ENCODE measurements around the gene PCSK2. TPM values are rescaled to one million over a fixed set of nuclear protein-coding genes. Genes with fewer than 3 reads are reported as not detected.

The PCSK2 gene
- total RNA-seq, 4 donors from 2014 or later = 0.64 to 4.1 (median 1.4) TPM; not detected in 1

DNA sequence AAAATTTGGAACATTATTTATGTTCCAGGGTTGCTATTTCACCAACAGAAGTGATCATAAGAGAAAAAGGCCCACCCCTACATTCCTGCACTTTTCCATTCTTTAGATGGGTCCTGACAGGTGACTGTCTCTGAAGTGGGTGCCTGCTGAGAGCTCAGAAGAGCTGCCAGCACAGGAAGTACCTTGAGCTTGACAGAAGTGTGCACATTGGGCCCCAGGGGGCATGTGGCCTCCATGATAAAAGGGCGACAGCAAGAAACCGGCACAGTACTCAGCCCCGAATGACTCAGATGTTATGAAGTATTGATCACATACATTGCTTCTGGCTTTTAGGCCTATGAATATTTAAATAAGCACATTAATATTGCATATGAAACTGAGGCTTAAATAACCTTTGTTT lies 150.4 kb downstream of the PCSK2 start:
- WGBS, 2 donors (ENCODE audit: low coverage in 1 of 2) = 78% methylated on average over 3 of the region's 3 CpGs; no CpG with 5 or more reads in 1 of the 2 donors
- no peak overlapping the region for H3K27ac ChIP-seq
- in situ Hi-C loops (cut with MboI; ENCODE audit: low pct_ligation_motif_present in 1 of 4, low pct_unique_long_range_greater_than_20kb in 1 of 4, low sequenced_read_pairs in 3 of 4) = no loop called here
- H3K4me1 ChIP-seq = no peaks in the 10 kb centered on the region
- no peaks in the 10 kb centered on the region for H3K9me3 ChIP-seq
- H3K27me3 ChIP-seq = no peaks in the 10 kb centered on the region
- TF ChIP-seq POLR2AphosphoS5 (IDR thresholded peaks at IDR 0.05) (no peak), EP300 (IDR thresholded peaks at IDR 0.05; ENCODE audit: low read depth) (no peak), POLR2A (IDR thresholded peaks at IDR 0.05) (no peak)
- TF ChIP-seq, protein P1, sequence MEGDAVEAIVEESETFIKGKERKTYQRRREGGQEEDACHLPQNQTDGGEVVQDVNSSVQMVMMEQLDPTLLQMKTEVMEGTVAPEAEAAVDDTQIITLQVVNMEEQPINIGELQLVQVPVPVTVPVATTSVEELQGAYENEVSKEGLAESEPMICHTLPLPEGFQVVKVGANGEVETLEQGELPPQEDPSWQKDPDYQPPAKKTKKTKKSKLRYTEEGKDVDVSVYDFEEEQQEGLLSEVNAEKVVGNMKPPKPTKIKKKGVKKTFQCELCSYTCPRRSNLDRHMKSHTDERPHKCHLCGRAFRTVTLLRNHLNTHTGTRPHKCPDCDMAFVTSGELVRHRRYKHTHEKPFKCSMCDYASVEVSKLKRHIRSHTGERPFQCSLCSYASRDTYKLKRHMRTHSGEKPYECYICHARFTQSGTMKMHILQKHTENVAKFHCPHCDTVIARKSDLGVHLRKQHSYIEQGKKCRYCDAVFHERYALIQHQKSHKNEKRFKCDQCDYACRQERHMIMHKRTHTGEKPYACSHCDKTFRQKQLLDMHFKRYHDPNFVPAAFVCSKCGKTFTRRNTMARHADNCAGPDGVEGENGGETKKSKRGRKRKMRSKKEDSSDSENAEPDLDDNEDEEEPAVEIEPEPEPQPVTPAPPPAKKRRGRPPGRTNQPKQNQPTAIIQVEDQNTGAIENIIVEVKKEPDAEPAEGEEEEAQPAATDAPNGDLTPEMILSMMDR (IDR thresholded peaks at IDR 0.05) = no peak
- intact Hi-C loops (cut with DNase I; ENCODE audit: low total_unique reads) = no loop called here
- DNase-seq = no peak
- H3K4me3 ChIP-seq = no peak overlapping the region
- no peaks in the 10 kb centered on the region for H3K36me3 ChIP-seq

DNA sequence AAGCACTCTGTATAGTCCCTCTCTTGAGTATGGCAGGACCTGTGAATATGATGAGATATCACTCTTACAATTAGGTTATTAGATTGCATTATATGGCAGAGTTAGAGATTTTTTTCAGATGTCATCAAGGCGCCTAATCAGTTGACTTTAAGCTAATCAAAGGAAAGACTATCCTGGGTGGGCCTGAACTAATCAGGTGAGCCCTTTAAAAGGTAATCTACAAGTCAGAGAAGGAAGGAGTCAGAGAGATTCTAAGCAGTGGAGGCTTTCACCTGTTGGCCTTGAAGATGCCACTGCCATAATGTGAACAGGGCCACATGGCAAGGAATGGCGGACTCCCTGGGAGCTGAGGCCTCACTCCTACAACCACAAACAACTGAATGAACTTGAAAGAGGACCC lies 152.8 kb downstream of the PCSK2 start:
- Histone ChIP-seq H3K27me3 (no peaks in the 10 kb centered on the region), H3K9me3 (no peaks in the 10 kb centered on the region), H3K36me3 (no peaks in the 10 kb centered on the region), H3K4me3 (no peak overlapping the region), H3K4me1 (no peaks in the 10 kb centered on the region), H3K27ac (no peak overlapping the region)
- no peak for DNase-seq
- intact Hi-C loops (cut with DNase I; ENCODE audit: low total_unique reads) = no loop called here
- TF ChIP-seq POLR2A (IDR thresholded peaks at IDR 0.05) (no peak), POLR2AphosphoS5 (IDR thresholded peaks at IDR 0.05) (no peak)
- TF ChIP-seq, protein P1 (IDR thresholded peaks at IDR 0.05) = no peak
- in situ Hi-C loops (cut with MboI; ENCODE audit: low pct_ligation_motif_present in 1 of 4, low pct_unique_long_range_greater_than_20kb in 1 of 4, low sequenced_read_pairs in 3 of 4) = no loop called here
- 85% methylated on average over 2 of the region's 2 CpGs; no CpG with 5 or more reads in 1 of the 2 donors for WGBS, 2 donors (ENCODE audit: low coverage in 1 of 2)

DNA sequence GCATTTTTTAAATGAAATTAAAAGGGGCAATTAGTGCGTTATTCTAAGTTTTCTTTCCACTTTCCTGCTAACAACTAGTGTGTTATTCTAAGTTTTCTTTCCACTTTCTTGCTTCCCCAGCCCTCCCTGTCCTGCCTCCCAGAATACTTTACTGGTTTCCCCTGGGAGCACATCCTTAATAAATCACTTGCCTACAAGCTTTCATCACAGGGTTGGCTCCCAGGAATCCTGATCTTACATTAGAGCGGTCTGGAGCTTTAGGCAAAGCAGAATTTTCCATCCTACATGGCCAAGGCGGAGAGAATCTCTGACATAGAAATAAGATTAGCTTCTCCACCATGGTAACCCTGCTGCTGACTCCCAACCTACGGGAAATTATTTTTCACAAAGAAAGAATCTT lies 154.0 kb downstream of the PCSK2 start:
- H3K27me3 ChIP-seq = no peaks in the 10 kb centered on the region
- no peaks in the 10 kb centered on the region for H3K4me1 ChIP-seq
- intact Hi-C loops (cut with DNase I; ENCODE audit: low total_unique reads) = no loop called here
- H3K36me3 ChIP-seq = no peaks in the 10 kb centered on the region
- in situ Hi-C loops (cut with MboI; ENCODE audit: low pct_ligation_motif_present in 1 of 4, low pct_unique_long_range_greater_than_20kb in 1 of 4, low sequenced_read_pairs in 3 of 4) = no loop called here
- H3K4me3 ChIP-seq = no peak overlapping the region
- H3K9me3 ChIP-seq = no peaks in the 10 kb centered on the region
- H3K27ac ChIP-seq = no peak overlapping the region
- 80 to 87% methylated on average over 3 to 4 of the region's 4 CpGs for whole genome bisulfite sequencing, 2 donors (ENCODE audit: low coverage in 1 of 2)
- no peak for TF ChIP-seq POLR2AphosphoS5 (IDR thresholded peaks at IDR 0.05)
- no peak for TF ChIP-seq POLR2A (IDR thresholded peaks at IDR 0.05)
- TF ChIP-seq, protein P1 (IDR thresholded peaks at IDR 0.05) = no peak
- no peak for DNase-seq

DNA sequence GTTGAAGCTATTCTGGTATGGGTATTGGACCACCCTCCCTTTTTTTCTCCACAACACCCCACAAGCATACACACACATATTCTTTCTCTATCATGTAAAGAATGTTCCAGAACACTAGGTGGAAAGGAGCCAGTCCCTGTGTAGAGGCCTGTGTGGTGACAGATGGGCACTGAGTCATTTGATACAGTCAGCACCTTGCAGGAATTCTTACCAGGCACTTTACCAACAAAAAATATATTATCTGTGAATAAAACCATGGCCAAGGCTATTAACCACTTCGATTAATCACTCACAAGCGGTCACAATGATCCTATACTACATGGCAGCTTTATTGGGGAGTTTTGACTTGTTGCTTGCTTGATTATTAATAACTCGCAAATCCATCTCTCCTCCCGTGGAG lies 154.9 kb downstream of the PCSK2 start:
- in situ Hi-C loops (cut with MboI; ENCODE audit: low pct_ligation_motif_present in 1 of 4, low pct_unique_long_range_greater_than_20kb in 1 of 4, low sequenced_read_pairs in 3 of 4) = no loop called here
- TF ChIP-seq, protein P1 (IDR thresholded peaks at IDR 0.05) = no peak
- TF ChIP-seq POLR2AphosphoS5 (IDR thresholded peaks at IDR 0.05) = no peak
- TF ChIP-seq EP300 (IDR thresholded peaks at IDR 0.05; ENCODE audit: low read depth) = no peak
- H3K36me3 ChIP-seq = no peaks in the 10 kb centered on the region
- intact Hi-C loops (cut with DNase I; ENCODE audit: low total_unique reads) = no loop called here
- no peak overlapping the region for H3K27ac ChIP-seq
- H3K4me1 ChIP-seq = no peaks in the 10 kb centered on the region
- H3K4me3 ChIP-seq = no peak overlapping the region
- no peaks in the 10 kb centered on the region for H3K9me3 ChIP-seq
- WGBS, 2 donors (ENCODE audit: low coverage in 1 of 2) = 81 to 85% methylated on average over 4 of the region's 4 CpGs
- DNase-seq = no peak
- H3K27me3 ChIP-seq = no peaks in the 10 kb centered on the region

All from transverse colon (tissue), 4 donors.